Neural cell (in vitro differentiated cells): ENCODE measurements around the gene CTNNA2. TPM values are rescaled to one million over a fixed set of nuclear protein-coding genes. Genes with fewer than 3 reads are reported as not detected.

Source experiments
- H2AFZ ChIP-seq: fragments of 200-600, 300-800 bp; sonication (generic), shearing (Covaris generic); 2 replicates; pipeline ENCODE4 v1.6.0; 2014; ENCODE audit warnings: low read depth, mild to moderate bottlenecking, antibody characterized with exemption, low read length, moderate library complexity
- H3F3A ChIP-seq: fragments of 200-600 bp; shearing (Covaris generic); 2 replicates; pipeline ENCODE4 v1.6.1; 2016; ENCODE audit warnings: mild to moderate bottlenecking, moderate library complexity, mixed read lengths, antibody characterized with exemption, low read length; ENCODE audit not compliant: insufficient read depth, poor library complexity, severe bottlenecking
- H3K27ac ChIP-seq: fragments of 200-600, 300-800 bp; sonication (generic), shearing (Covaris generic); 2 replicates; pipeline ENCODE4 v1.5.1; 2014; ENCODE audit warnings: mild to moderate bottlenecking, low read length, moderate library complexity
- H3K27me3 ChIP-seq: fragments of 300-800, 200-600 bp; sonication (generic), shearing (Covaris generic); 2 replicates; pipeline ENCODE4 v1.6.0; 2014; ENCODE audit warnings: mild to moderate bottlenecking, low read depth, low read length, moderate library complexity; ENCODE audit not compliant: insufficient read depth
- H3K36me3 ChIP-seq: fragments of 300-800, 200-600 bp; sonication (generic), shearing (Covaris generic); 2 replicates; pipeline ENCODE4 v1.5.1; 2014; ENCODE audit warnings: mild to moderate bottlenecking, antibody characterized with exemption, low read length, moderate library complexity; ENCODE audit not compliant: insufficient read depth
- H3K4me2 ChIP-seq: fragments of 300-800, 200-600 bp; sonication (generic), shearing (Covaris generic); 2 replicates; pipeline ENCODE4 v1.6.0; 2014; ENCODE audit warnings: mild to moderate bottlenecking, low read length
- H3K4me3 ChIP-seq: fragments of 300-800, 200-600 bp; sonication (generic), shearing (Covaris generic); 2 replicates; pipeline ENCODE4 v1.5.1; 2014; ENCODE audit warnings: mild to moderate bottlenecking, low read length, moderate library complexity
- H3K79me2 ChIP-seq: fragments of 200-600 bp; shearing (Covaris generic); replicated peaks from 2 replicates; pipeline ENCODE4 v1.6.0; 2014; ENCODE audit warnings: mild to moderate bottlenecking, low read length, moderate library complexity; ENCODE audit not compliant: insufficient read depth
- H3K9ac ChIP-seq: fragments of 300-800, 200-600 bp; sonication (generic), shearing (Covaris generic); 2 replicates; pipeline ENCODE4 v1.6.1; 2016; ENCODE audit warnings: mild to moderate bottlenecking, low read length, mixed read lengths
- H3K9me2 ChIP-seq: fragments of 200-600 bp; shearing (Covaris generic); 2 replicates; pipeline ENCODE4 v1.6.1; 2016; ENCODE audit warnings: mild to moderate bottlenecking, low read length, mixed read lengths; ENCODE audit not compliant: insufficient read depth
- H3K9me3 ChIP-seq: fragments of 200-600, 300-800 bp; sonication (generic), shearing (Covaris generic); 2 replicates; pipeline ENCODE4 v1.6.1; 2016; ENCODE audit warnings: mild to moderate bottlenecking, mixed run types, low read length, moderate library complexity, mixed read lengths
- H4K20me1 ChIP-seq: fragments of 200-600 bp; shearing (Covaris generic); 2 replicates; pipeline ENCODE4 v1.6.1; 2016; ENCODE audit warnings: mild to moderate bottlenecking, mixed run types; ENCODE audit not compliant: insufficient read depth
- EP300 ChIP-seq: fragments of 450-650 bp; conservative IDR thresholded peaks from 2 replicates; pipeline ENCODE4 v1.6.1; 2014; ENCODE audit warnings: antibody characterized with exemption, mild to moderate bottlenecking, moderate library complexity; ENCODE audit not compliant: poor library complexity, severe bottlenecking
- EZH2 ChIP-seq: fragments of 200-600, 300-800 bp; shearing (Covaris generic), sonication (generic); IDR thresholded peaks from 2 replicates; pipeline ENCODE4 v1.6.1; 2014; ENCODE audit warnings: antibody characterized with exemption, low read length, borderline replicate concordance, mild to moderate bottlenecking; ENCODE audit not compliant: insufficient read depth, poor library complexity, severe bottlenecking
- MXI1 ChIP-seq: fragments of 450-650 bp; conservative IDR thresholded peaks from 2 replicates; pipeline ENCODE4 v1.6.1; 2014; ENCODE audit warnings: antibody characterized with exemption, mild to moderate bottlenecking; ENCODE audit not compliant: poor library complexity, severe bottlenecking
- POLR2AphosphoS5 ChIP-seq: IDR thresholded peaks from 2 replicates; pipeline ENCODE4 v1.6.1; 2012
- RAD21 ChIP-seq: fragments of 450-650 bp; conservative IDR thresholded peaks from 2 replicates; pipeline ENCODE4 v1.6.1; 2014; ENCODE audit warnings: antibody characterized with exemption, mild to moderate bottlenecking, moderate library complexity
- SMC3 ChIP-seq: fragments of 450-650 bp; conservative IDR thresholded peaks from 2 replicates; pipeline ENCODE4 v1.6.1; 2014; ENCODE audit warnings: antibody characterized with exemption, mild to moderate bottlenecking, moderate library complexity; ENCODE audit not compliant: poor library complexity
- TAF1 ChIP-seq: IDR thresholded peaks from 2 replicates; pipeline ENCODE4 v1.6.1; 2012; ENCODE audit warnings: low read depth
- polyA plus RNA-seq: library from polyadenylated mRNA; depleted of rRNA; stranded (reverse); fragments of >200 nt; gene quantifications from 2 replicates; pipeline ENCODE4 v1.2.3, GENCODE V29; 2014
- TF ChIP-seq, protein P1 (sequence below): IDR thresholded peaks from 2 replicates; pipeline ENCODE4 v1.6.1; 2012; ENCODE audit warnings: borderline replicate concordance
- TF ChIP-seq, protein P2 (sequence below): fragments of 450-650 bp; IDR thresholded peaks from 2 replicates; pipeline ENCODE4 v1.5.1; 2014; ENCODE audit warnings: antibody characterized with exemption, mild to moderate bottlenecking, moderate library complexity; ENCODE audit not compliant: poor library complexity, severe bottlenecking

Gene CTNNA2
- polyA plus RNA-seq, 1 donor from 2014 or later: 194 TPM

DNA sequence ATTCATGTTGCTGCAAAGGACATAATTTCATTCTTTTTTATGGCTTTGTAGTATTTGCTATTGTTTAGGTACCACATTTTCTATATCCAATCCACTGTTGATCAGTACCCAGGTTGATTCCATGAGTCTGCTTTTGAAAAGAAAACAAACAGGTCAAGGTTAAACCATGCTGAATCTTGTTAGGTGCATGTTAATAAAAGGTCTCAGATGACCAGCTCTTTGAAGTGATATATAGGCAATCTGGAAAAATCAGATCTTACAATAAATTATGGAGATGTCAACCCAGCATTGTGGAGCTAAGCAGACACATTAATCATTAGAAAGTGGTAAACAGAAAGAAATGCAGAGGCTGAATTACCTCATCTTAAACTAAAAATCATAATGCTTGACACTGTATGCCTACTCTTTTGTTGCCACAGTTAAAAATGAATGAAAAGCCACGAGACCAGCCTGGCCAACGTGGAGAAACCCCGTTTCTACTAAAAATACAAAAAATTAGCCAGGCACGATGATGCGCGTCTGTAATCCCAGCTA, 246.0 kb downstream of the CTNNA2 start:
- TF ChIP-seq EP300: no peak
- TF ChIP-seq TAF1: no peak
- no peak for TF ChIP-seq POLR2AphosphoS5
- no peak for TF ChIP-seq EZH2
- TF ChIP-seq, protein P1, sequence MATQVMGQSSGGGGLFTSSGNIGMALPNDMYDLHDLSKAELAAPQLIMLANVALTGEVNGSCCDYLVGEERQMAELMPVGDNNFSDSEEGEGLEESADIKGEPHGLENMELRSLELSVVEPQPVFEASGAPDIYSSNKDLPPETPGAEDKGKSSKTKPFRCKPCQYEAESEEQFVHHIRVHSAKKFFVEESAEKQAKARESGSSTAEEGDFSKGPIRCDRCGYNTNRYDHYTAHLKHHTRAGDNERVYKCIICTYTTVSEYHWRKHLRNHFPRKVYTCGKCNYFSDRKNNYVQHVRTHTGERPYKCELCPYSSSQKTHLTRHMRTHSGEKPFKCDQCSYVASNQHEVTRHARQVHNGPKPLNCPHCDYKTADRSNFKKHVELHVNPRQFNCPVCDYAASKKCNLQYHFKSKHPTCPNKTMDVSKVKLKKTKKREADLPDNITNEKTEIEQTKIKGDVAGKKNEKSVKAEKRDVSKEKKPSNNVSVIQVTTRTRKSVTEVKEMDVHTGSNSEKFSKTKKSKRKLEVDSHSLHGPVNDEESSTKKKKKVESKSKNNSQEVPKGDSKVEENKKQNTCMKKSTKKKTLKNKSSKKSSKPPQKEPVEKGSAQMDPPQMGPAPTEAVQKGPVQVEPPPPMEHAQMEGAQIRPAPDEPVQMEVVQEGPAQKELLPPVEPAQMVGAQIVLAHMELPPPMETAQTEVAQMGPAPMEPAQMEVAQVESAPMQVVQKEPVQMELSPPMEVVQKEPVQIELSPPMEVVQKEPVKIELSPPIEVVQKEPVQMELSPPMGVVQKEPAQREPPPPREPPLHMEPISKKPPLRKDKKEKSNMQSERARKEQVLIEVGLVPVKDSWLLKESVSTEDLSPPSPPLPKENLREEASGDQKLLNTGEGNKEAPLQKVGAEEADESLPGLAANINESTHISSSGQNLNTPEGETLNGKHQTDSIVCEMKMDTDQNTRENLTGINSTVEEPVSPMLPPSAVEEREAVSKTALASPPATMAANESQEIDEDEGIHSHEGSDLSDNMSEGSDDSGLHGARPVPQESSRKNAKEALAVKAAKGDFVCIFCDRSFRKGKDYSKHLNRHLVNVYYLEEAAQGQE: no peak
- TF ChIP-seq MXI1: no peak
- no peak for TF ChIP-seq RAD21
- TF ChIP-seq SMC3: no peak
- TF ChIP-seq, protein P2, sequence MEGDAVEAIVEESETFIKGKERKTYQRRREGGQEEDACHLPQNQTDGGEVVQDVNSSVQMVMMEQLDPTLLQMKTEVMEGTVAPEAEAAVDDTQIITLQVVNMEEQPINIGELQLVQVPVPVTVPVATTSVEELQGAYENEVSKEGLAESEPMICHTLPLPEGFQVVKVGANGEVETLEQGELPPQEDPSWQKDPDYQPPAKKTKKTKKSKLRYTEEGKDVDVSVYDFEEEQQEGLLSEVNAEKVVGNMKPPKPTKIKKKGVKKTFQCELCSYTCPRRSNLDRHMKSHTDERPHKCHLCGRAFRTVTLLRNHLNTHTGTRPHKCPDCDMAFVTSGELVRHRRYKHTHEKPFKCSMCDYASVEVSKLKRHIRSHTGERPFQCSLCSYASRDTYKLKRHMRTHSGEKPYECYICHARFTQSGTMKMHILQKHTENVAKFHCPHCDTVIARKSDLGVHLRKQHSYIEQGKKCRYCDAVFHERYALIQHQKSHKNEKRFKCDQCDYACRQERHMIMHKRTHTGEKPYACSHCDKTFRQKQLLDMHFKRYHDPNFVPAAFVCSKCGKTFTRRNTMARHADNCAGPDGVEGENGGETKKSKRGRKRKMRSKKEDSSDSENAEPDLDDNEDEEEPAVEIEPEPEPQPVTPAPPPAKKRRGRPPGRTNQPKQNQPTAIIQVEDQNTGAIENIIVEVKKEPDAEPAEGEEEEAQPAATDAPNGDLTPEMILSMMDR: no peak
- Histone ChIP-seq H3K36me3 (no peaks in the 10 kb centered on the region), H4K20me1 (no peaks in the 10 kb centered on the region), H3K9me3 (no peaks in the 10 kb centered on the region), H3K4me2 (no peak overlapping the region), H3K9me2 (no peaks in the 10 kb centered on the region), H3K27me3 (no peaks in the 10 kb centered on the region), H2AFZ (no peak overlapping the region), H3K9ac (no peak overlapping the region), H3K79me2 (no peaks in the 10 kb centered on the region), H3K4me3 (no peak overlapping the region), H3K27ac (no peak overlapping the region), H3F3A (no peaks in the 10 kb centered on the region)

DNA sequence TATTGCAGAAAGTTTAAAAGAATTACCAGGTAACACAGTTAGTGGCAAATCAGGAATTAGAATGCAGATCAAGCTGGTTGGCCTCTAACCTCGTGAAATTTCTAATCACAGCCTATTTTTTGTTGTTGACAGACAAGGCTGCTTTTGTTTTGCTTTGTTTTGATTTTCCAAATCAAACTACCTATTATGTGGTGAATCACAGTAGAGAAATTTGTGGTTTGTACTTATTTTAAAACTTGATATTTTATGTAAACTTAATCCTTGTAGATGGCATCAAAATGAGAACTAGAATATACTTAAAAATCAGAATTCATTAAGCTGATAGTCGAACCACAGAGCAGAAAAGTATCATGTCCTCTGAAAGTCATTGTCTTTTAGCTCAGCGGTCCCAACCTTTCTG, 258.1 kb downstream of the CTNNA2 start:
- Histone ChIP-seq H3K36me3 (no peaks in the 10 kb centered on the region), H3K27ac (no peak overlapping the region), H3K27me3 (no peaks in the 10 kb centered on the region), H4K20me1 (no peaks in the 10 kb centered on the region), H3K9me3 (no peaks in the 10 kb centered on the region), H3K4me2 (no peak overlapping the region), H3K79me2 (no peaks in the 10 kb centered on the region), H3K4me3 (no peak overlapping the region), H3K9me2 (no peaks in the 10 kb centered on the region), H2AFZ (no peak overlapping the region), H3F3A (no peaks in the 10 kb centered on the region), H3K9ac (no peak overlapping the region)
- TF ChIP-seq, protein P2: no peak
- TF ChIP-seq EP300: no peak
- no peak for TF ChIP-seq POLR2AphosphoS5
- no peak for TF ChIP-seq MXI1
- TF ChIP-seq SMC3: no peak
- no peak for TF ChIP-seq RAD21
- TF ChIP-seq EZH2: no peak
- TF ChIP-seq, protein P1: no peak
- TF ChIP-seq TAF1: no peak
